SU-DHL-6 (cell line): Measurements from ENCODE around the gene ST6GALNAC2.

ENCODE experiments used
- CTCF ChIP-seq: fragments of 200-600 bp; sonication (generic); IDR thresholded peaks from one replicate; pipeline ENCODE4 v1.5.1; 2017; ENCODE audit warnings: antibody characterized with exemption, mild to moderate bottlenecking, low read length, moderate library complexity; ENCODE audit not compliant: insufficient read depth, poor library complexity, severe bottlenecking
- EZH2phosphoT487 ChIP-seq: fragments of 200-600 bp; sonication (generic), shearing (Covaris generic); conservative IDR thresholded peaks from 2 replicates; pipeline ENCODE4 v1.6.1; 2018; ENCODE audit warnings: mild to moderate bottlenecking, antibody characterized with exemption, low read length, moderate library complexity, mixed read lengths

- no peak for TF ChIP-seq CTCF
- TF ChIP-seq EZH2phosphoT487, result no peak
Measured at GRCh38 chr17:76599694-76600460, 14.2 kb upstream of the ST6GALNAC2 start.
